Measurements from ENCODE around the gene PCBP2. TPM values are rescaled to one million over a fixed set of nuclear protein-coding genes. Genes with fewer than 3 reads are reported as not detected.

The PCBP2 gene
- total RNA-seq, 1 donor from 2014 or later: 1,351 TPM

GRCh38 chr12:53452159-53453077 is 516 bp downstream of the PCBP2 start:
- Mint-ChIP-seq H3K4me3 (peak overlapping the region; percentile 99), H3K36me3 (ENCODE audit: low read depth) (peaks cover 22% of the 10 kb centered on the region), H3K27me3 (ENCODE audit: low read depth) (no peaks in the 10 kb centered on the region), H3K9me3 (no peaks in the 10 kb centered on the region), H3K27ac (ENCODE audit: unreplicated experiment) (peak overlapping the region; percentile 100), H3K4me1 (peaks cover 24% of the 10 kb centered on the region)
- TF ChIP-seq CTCF (conservative IDR thresholded peaks at IDR 0.05): no peak
- DNase-seq (ENCODE audit: low read depth, low spot score): peak; percentile 80

GRCh38 chr12:53453953-53454640 is 2.2 kb downstream of the PCBP2 start:
- no peaks in the 10 kb centered on the region for H3K9me3 Mint-ChIP-seq
- no peak for DNase-seq (ENCODE audit: low read depth, low spot score)
- no peaks in the 10 kb centered on the region for H3K27me3 Mint-ChIP-seq (ENCODE audit: low read depth)
- peaks cover 28% of the 10 kb centered on the region for H3K36me3 Mint-ChIP-seq (ENCODE audit: low read depth)
- H3K4me1 Mint-ChIP-seq: peaks cover 26% of the 10 kb centered on the region
- peak overlapping the region; percentile 99 for H3K4me3 Mint-ChIP-seq
- TF ChIP-seq CTCF (conservative IDR thresholded peaks at IDR 0.05): no peak
- H3K27ac Mint-ChIP-seq (ENCODE audit: unreplicated experiment): no peak overlapping the region

GRCh38 chr12:53454707-53455106 is 2.8 kb downstream of the PCBP2 start:
- Mint-ChIP-seq H3K27me3 (ENCODE audit: low read depth) (no peaks in the 10 kb centered on the region), H3K27ac (ENCODE audit: unreplicated experiment) (peak overlapping the region; percentile 11), H3K9me3 (no peaks in the 10 kb centered on the region), H3K36me3 (ENCODE audit: low read depth) (peaks cover 30% of the 10 kb centered on the region), H3K4me1 (peaks cover 28% of the 10 kb centered on the region), H3K4me3 (peak overlapping the region; percentile 99)
- DNase-seq (ENCODE audit: low read depth, low spot score): no peak
- TF ChIP-seq CTCF (conservative IDR thresholded peaks at IDR 0.05): no peak

GRCh38 chr12:53456654-53457366 is 4.9 kb downstream of the PCBP2 start:
- peaks cover 35% of the 10 kb centered on the region for H3K4me1 Mint-ChIP-seq
- H3K9me3 Mint-ChIP-seq: no peaks in the 10 kb centered on the region
- peak overlapping the region; percentile 67 for H3K4me3 Mint-ChIP-seq
- no peak for TF ChIP-seq CTCF (conservative IDR thresholded peaks at IDR 0.05)
- DNase-seq (ENCODE audit: low read depth, low spot score): no peak
- no peak overlapping the region for H3K27ac Mint-ChIP-seq (ENCODE audit: unreplicated experiment)
- no peaks in the 10 kb centered on the region for H3K27me3 Mint-ChIP-seq (ENCODE audit: low read depth)
- H3K36me3 Mint-ChIP-seq (ENCODE audit: low read depth): peaks cover 45% of the 10 kb centered on the region

- Mint-ChIP-seq H3K27ac (ENCODE audit: unreplicated experiment) (no peak overlapping the region), H3K36me3 (ENCODE audit: low read depth) (peaks cover 52% of the 10 kb centered on the region), H3K9me3 (no peaks in the 10 kb centered on the region), H3K4me3 (peak overlapping the region; percentile 51), H3K4me1 (peaks cover 34% of the 10 kb centered on the region), H3K27me3 (ENCODE audit: low read depth) (no peaks in the 10 kb centered on the region)
- no peak for DNase-seq (ENCODE audit: low read depth, low spot score)
- TF ChIP-seq CTCF (conservative IDR thresholded peaks at IDR 0.05): no peak
Observed at GRCh38 chr12:53459097-53459496, 7.2 kb downstream of the PCBP2 start.
